PC-3 (cell line): ENCODE results near the gene MYO9A. TPM values are rescaled to one million over a fixed set of nuclear protein-coding genes. Genes with fewer than 3 reads are reported as not detected.

Source experiments
- ATAC-seq: fragments of 200-7000 bp; cut with Tn5 transposase; 2 replicates; pipeline ENCODE4 v1.9.1; 2020; ENCODE audit warnings: mild to moderate bottlenecking, moderate library complexity
- BruUV-seq: library from RNA; stranded (reverse); fragments of 400-500 nt; replicated peaks from 2 replicates; lab custom pipeline; 2021; lab: Mats Ljungman, UMichigan
- CTCF ChIA-PET: fragments of 300-600 bp; sonication (Branson Sonifier 250); formaldehyde crosslinking; loops from one replicate; lab custom pipeline; 2022; ENCODE audit warnings: antibody characterized with exemption; lab: Charles Lee
- POLR2A ChIA-PET: fragments of 300-600 bp; sonication (Branson Sonifier 250); formaldehyde crosslinking; loops from one replicate; lab custom pipeline; 2022; ENCODE audit warnings: antibody characterized with exemption; ENCODE audit not compliant: unreplicated experiment; lab: Charles Lee
- DNase-seq: peaks from one replicate; pipeline ENCODE4 v3.0.0-alpha.2; 2015
- H2AFZ ChIP-seq: fragments of 300-600 bp; sonication (generic); 2 replicates; pipeline ENCODE4 v1.6.0; 2016; ENCODE audit warnings: antibody characterized with exemption, low read length
- H3F3A ChIP-seq: fragments of 300-600 bp; sonication (generic); one replicate; pipeline ENCODE4 v1.6.0; 2017; ENCODE audit warnings: antibody characterized with exemption, low read length, control low read depth, mild to moderate bottlenecking; ENCODE audit not compliant: unreplicated experiment
- H3K27ac ChIP-seq: fragments of 300-600 bp; sonication (generic); 2 replicates; pipeline ENCODE4 v1.5.1; 2016; ENCODE audit warnings: mild to moderate bottlenecking, low read length
- H3K27me3 ChIP-seq: fragments of 300-600 bp; sonication (generic); 2 replicates; pipeline ENCODE4 v1.6.1; 2016; ENCODE audit warnings: low read length, mixed read lengths
- H3K36me3 ChIP-seq: fragments of 300-600 bp; sonication (generic); 2 replicates; pipeline ENCODE4 v1.6.1; 2016; ENCODE audit warnings: low read depth, mixed run types, low read length, mixed read lengths
- H3K4me1 ChIP-seq: fragments of 300-600 bp; sonication (generic); 2 replicates; pipeline ENCODE4 v1.5.1; 2016; ENCODE audit warnings: low read length; ENCODE audit not compliant: insufficient read depth
- H3K4me2 ChIP-seq: fragments of 300-600 bp; sonication (generic); 2 replicates; pipeline ENCODE4 v1.6.0; 2016; ENCODE audit warnings: low read length
- H3K4me3 ChIP-seq: fragments of 300-600 bp; sonication (generic); 2 replicates; pipeline ENCODE4 v1.5.1; 2016; ENCODE audit warnings: mild to moderate bottlenecking, low read length, mixed read lengths
- H3K79me2 ChIP-seq: fragments of 300-600 bp; sonication (generic); 2 replicates; pipeline ENCODE4 v1.6.1; 2017; ENCODE audit warnings: low read length, mixed read lengths
- H3K9ac ChIP-seq: fragments of 300-600 bp; sonication (generic); 2 replicates; pipeline ENCODE4 v1.6.0; 2016; ENCODE audit warnings: mild to moderate bottlenecking, low read length
- H3K9me2 ChIP-seq: fragments of 300-600 bp; sonication (generic); replicated peaks from 2 replicates; pipeline ENCODE4 v1.6.1; 2016; ENCODE audit warnings: mixed run types, low read length, mixed read lengths
- H3K9me3 ChIP-seq: fragments of 300-600 bp; sonication (generic); 2 replicates; pipeline ENCODE4 v1.6.1; 2016; ENCODE audit warnings: low read length, mixed read lengths
- H4K20me1 ChIP-seq: fragments of 300-600 bp; sonication (generic); 2 replicates; pipeline ENCODE4 v1.6.1; 2016; ENCODE audit warnings: low read length, mixed read lengths
- CTCF ChIP-seq: fragments of 300-600 bp; sonication (generic); conservative IDR thresholded peaks from 2 replicates; pipeline ENCODE4 v1.5.1; 2017; ENCODE audit warnings: antibody characterized with exemption, low read depth, mild to moderate bottlenecking, low read length
- EZH2 ChIP-seq: fragments of 300-600 bp; sonication (generic); IDR thresholded peaks from one replicate; pipeline ENCODE4 v1.6.1; 2017; ENCODE audit warnings: antibody characterized with exemption, mild to moderate bottlenecking, low read length; ENCODE audit not compliant: unreplicated experiment
- EZH2phosphoT487 ChIP-seq: fragments of 300-600 bp; sonication (generic); IDR thresholded peaks from 2 replicates; pipeline ENCODE4 v1.6.1; 2018; ENCODE audit warnings: mild to moderate bottlenecking, antibody characterized with exemption, low read length, borderline replicate concordance
- intact Hi-C: fragments of 100-400 bp; cut with micrococcal nuclease; formaldehyde crosslinking; loops from 2 replicates; pipeline ENCODE4 v1.9.0; 2023
- total RNA-seq: library from RNA; depleted of rRNA; stranded (reverse); fragments of >200 nt; gene quantifications from 2 replicates; pipeline ENCODE4 v1.2.3, GENCODE V29; 2014

The MYO9A gene
- total RNA-seq, 1 experiment from 2014 or later: 18.3 TPM

- Histone ChIP-seq H3K4me1 (0 out of 2 replicates have a peak, but pooled peaks cover 4% of the 10 kb centered on the region), H3F3A (no peaks in the 10 kb centered on the region), H3K27ac (no peak overlapping the region), H2AFZ (no peak overlapping the region), H3K4me2 (no peak overlapping the region), H3K36me3 (peaks cover 5% of the 10 kb centered on the region; the same call in 1 of the 2 replicates), H3K9me2 (no peaks in the 10 kb centered on the region), H3K9me3 (no peaks in the 10 kb centered on the region), H3K79me2 (no peaks in the 10 kb centered on the region), H4K20me1 (no peaks in the 10 kb centered on the region), H3K9ac (no peak overlapping the region), H3K27me3 (no peaks in the 10 kb centered on the region), H3K4me3 (no peak overlapping the region)
- intact Hi-C loops: no loop called here
- TF ChIP-seq CTCF (no peak), EZH2 (no peak), EZH2phosphoT487 (no peak)
- DNase-seq (no peak), ATAC-seq (no peak)
- ChIA-PET CTCF (no interaction called here), POLR2A (no interaction called here)
- BruUV-seq: no TSS peak
Observed at GRCh38 chr15:71891026-71891425, 226.9 kb downstream of the MYO9A start.

- DNase-seq: no peak
- BruUV-seq: no TSS peak
- no peaks in the 10 kb centered on the region for H4K20me1 ChIP-seq
- 0 out of 2 replicates have a peak, but pooled peaks cover 4% of the 10 kb centered on the region for H3K4me1 ChIP-seq
- intact Hi-C loops: no loop called here
- H3K4me3 ChIP-seq: no peak overlapping the region
- H3K36me3 ChIP-seq: peaks cover 5% of the 10 kb centered on the region; the same call in 1 of the 2 replicates
- H3K79me2 ChIP-seq: no peaks in the 10 kb centered on the region
- TF ChIP-seq CTCF (no peak), EZH2 (no peak), EZH2phosphoT487 (no peak)
- H3K9me2 ChIP-seq: no peaks in the 10 kb centered on the region
- no peak overlapping the region for H3K27ac ChIP-seq
- no peak overlapping the region for H3K9ac ChIP-seq
- CTCF ChIA-PET: no interaction called here
- H3F3A ChIP-seq: no peaks in the 10 kb centered on the region
- H3K9me3 ChIP-seq: no peaks in the 10 kb centered on the region
- no peaks in the 10 kb centered on the region for H3K27me3 ChIP-seq
- POLR2A ChIA-PET: no interaction called here
- no peak overlapping the region for H2AFZ ChIP-seq
- H3K4me2 ChIP-seq: no peak overlapping the region
- ATAC-seq: no peak
Observed at GRCh38 chr15:71889947-71890346, 228.0 kb downstream of the MYO9A start.

- H4K20me1 ChIP-seq: no peaks in the 10 kb centered on the region
- no peak overlapping the region for H3K4me2 ChIP-seq
- H3K9me3 ChIP-seq: no peaks in the 10 kb centered on the region
- no peak overlapping the region for H3K9ac ChIP-seq
- ChIA-PET POLR2A (no interaction called here), CTCF (no interaction called here)
- no peak for ATAC-seq
- intact Hi-C loops: no loop called here
- H3K79me2 ChIP-seq: no peaks in the 10 kb centered on the region
- no peak overlapping the region for H2AFZ ChIP-seq
- no peak for TF ChIP-seq EZH2
- no peak for TF ChIP-seq EZH2phosphoT487
- no peak for TF ChIP-seq CTCF
- H3F3A ChIP-seq: no peaks in the 10 kb centered on the region
- H3K4me3 ChIP-seq: no peak overlapping the region
- H3K9me2 ChIP-seq: no peaks in the 10 kb centered on the region
- H3K4me1 ChIP-seq: 0 out of 2 replicates have a peak, but pooled peaks cover 4% of the 10 kb centered on the region
- no peaks in the 10 kb centered on the region for H3K27me3 ChIP-seq
- H3K27ac ChIP-seq: no peak overlapping the region
- DNase-seq: no peak
- H3K36me3 ChIP-seq: peaks cover 5% of the 10 kb centered on the region; the same call in 1 of the 2 replicates
- no TSS peak for BruUV-seq
Observed at GRCh38 chr15:71889385-71889784, 228.6 kb downstream of the MYO9A start.
